K562 (cell line): ENCODE data around the gene KLK2. TPM values are rescaled to one million over a fixed set of nuclear protein-coding genes. Genes with fewer than 3 reads are reported as not detected.

ENCODE experiments used
- ATAC-seq: fragments of 200-7000 bp; cut with Tn5 transposase; 3 replicates; pipeline ENCODE4 v1.9.1; 2020; ENCODE audit warnings: moderate library complexity
- BruUV-seq: library from RNA; stranded (reverse); fragments of 400-500 nt; replicated peaks from 2 replicates; lab custom pipeline; 2021; lab: Mats Ljungman, UMichigan
- CTCF ChIA-PET: fragments of 300-600 bp; formaldehyde crosslinking; extraction: SDS; loops from one replicate; lab custom pipeline; 2021; ENCODE audit warnings: low intra/inter-chr PET ratio; lab: Yijun Ruan, JAX
- POLR2A ChIA-PET: fragments of 300-600, 350-650 bp; sonication (Branson Sonifier 250); formaldehyde crosslinking; extraction: SDS; loops from one replicate; lab custom pipeline; 2021; ENCODE audit warnings: antibody characterized with exemption, inconsistent platforms; lab: Yijun Ruan, JAX
- DNase-seq, 4 experiments: peaks; one replicate each; pipeline versions ENCODE4 v3.0.0 to v3.0.0-alpha.2; 2011 to 2018; ENCODE audit warnings: low spot score in 3 of 4, mixed read lengths in 3 of 4; ENCODE audit errors: extremely low read depth in 1 of 4
- FAIRE-seq: peaks from 2 replicates; lab custom pipeline; 2011; peaks lifted over from hg19 to GRCh38; lab: Jason Lieb, UNC
- H2AFZ ChIP-seq: 2 replicates; pipeline ENCODE4 v1.6.0; 2011; ENCODE audit warnings: low read depth, low read length, control low read depth, inconsistent platforms
- H3K27ac ChIP-seq: fragments of 200-600 bp; 3 replicates; pipeline ENCODE4 v1.8.0; 2011; ENCODE audit warnings: low read depth, mild to moderate bottlenecking, control low read depth, inconsistent platforms, low read length, moderate library complexity, mixed read lengths; ENCODE audit errors: extremely low read depth
- H3K27me3 ChIP-seq, 2 experiments: fragments of 300-600 bp in 1 of 2; 2 replicates in 1 of 2; 3 replicates in 1 of 2; pipeline versions ENCODE4 v1.6.0 to v1.8.0; 2011; ENCODE audit warnings: inconsistent platforms in 2 of 2, low read length in 2 of 2, mild to moderate bottlenecking in 1 of 2, mixed read lengths in 1 of 2, moderate library complexity in 1 of 2; ENCODE audit not compliant: control insufficient read depth in 2 of 2, insufficient read depth in 2 of 2
- H3K36me3 ChIP-seq: fragments of 300-600 bp; 3 replicates; pipeline ENCODE4 v1.8.0; 2011; ENCODE audit warnings: mild to moderate bottlenecking, low read length, inconsistent platforms; ENCODE audit not compliant: control insufficient read depth, insufficient read depth
- H3K4me1 ChIP-seq, 2 experiments: fragments of 200-600 bp in 1 of 2; replicated peaks in 1 of 2; 2 replicates in 1 of 2; 3 replicates in 1 of 2; pipeline versions ENCODE4 v1.5.1 to v1.8.0; 2011; ENCODE audit warnings: inconsistent platforms in 2 of 2, low read length in 2 of 2, mild to moderate bottlenecking in 1 of 2, mixed read lengths in 1 of 2, moderate library complexity in 1 of 2; ENCODE audit not compliant: control insufficient read depth in 2 of 2, insufficient read depth in 2 of 2
- H3K4me2 ChIP-seq: 2 replicates; pipeline ENCODE4 v1.6.1; 2011; ENCODE audit warnings: low read length, control low read depth, inconsistent platforms, mixed read lengths; ENCODE audit not compliant: insufficient read depth
- H3K4me3 ChIP-seq: fragments of 200-600 bp; sonication (generic), shearing (Covaris generic); 2 replicates; pipeline ENCODE4 v1.5.1; 2016; ENCODE audit warnings: control low read depth, inconsistent platforms
- H3K79me2 ChIP-seq: fragments of 200-600 bp; 3 replicates; pipeline ENCODE4 v1.8.0; 2011; ENCODE audit warnings: low read length, inconsistent platforms; ENCODE audit not compliant: control insufficient read depth, insufficient read depth
- H3K9ac ChIP-seq, 2 experiments: 2 replicates each; pipeline versions ENCODE4 v1.6.0 to v1.6.1; 2011; ENCODE audit warnings: low read depth in 2 of 2, low read length in 2 of 2, control low read depth in 1 of 2, inconsistent platforms in 1 of 2, mild to moderate bottlenecking in 1 of 2, mixed read lengths in 1 of 2; ENCODE audit not compliant: insufficient read depth in 1 of 2
- H3K9me1 ChIP-seq: one replicate; pipeline ENCODE4 v1.6.0; 2011; ENCODE audit warnings: inconsistent platforms, mild to moderate bottlenecking, low read length, moderate library complexity; ENCODE audit not compliant: control insufficient read depth, insufficient read depth
- H3K9me3 ChIP-seq: replicated peaks from 2 replicates; pipeline ENCODE4 v1.5.1; 2011; ENCODE audit warnings: low read depth, low read length, inconsistent platforms; ENCODE audit not compliant: control insufficient read depth, insufficient read depth
- H4K20me1 ChIP-seq: replicated peaks from 2 replicates; pipeline ENCODE4 v1.6.1; 2011; ENCODE audit warnings: low read length, inconsistent platforms, mixed read lengths; ENCODE audit not compliant: control insufficient read depth, insufficient read depth
- CBX8 ChIP-seq: fragments of 200-600 bp; sonication (generic); IDR thresholded peaks from 2 replicates; pipeline ENCODE4 v1.6.1; 2012; ENCODE audit warnings: borderline replicate concordance, mixed run types, low read depth, mild to moderate bottlenecking, moderate library complexity, mixed read lengths, low read length, control low read depth, inconsistent platforms; ENCODE audit not compliant: poor library complexity, severe bottlenecking; ENCODE audit errors: extremely low read depth
- NCOA2 ChIP-seq, 2 experiments: fragments of 450-650 bp; IDR thresholded peaks; 2 replicates each; pipeline ENCODE4 v1.6.1; 2018; ENCODE audit warnings: mild to moderate bottlenecking in 2 of 2, moderate library complexity in 1 of 2; ENCODE audit not compliant: partially characterized antibody in 2 of 2
- NFIC ChIP-seq: fragments of 450-650 bp; IDR thresholded peaks from 2 replicates; pipeline ENCODE4 v1.6.1; 2017; ENCODE audit warnings: mild to moderate bottlenecking, inconsistent platforms
- RBBP5 ChIP-seq: fragments of 200-600 bp; sonication (generic); IDR thresholded peaks from 2 replicates; pipeline ENCODE4 v1.6.1; 2012; ENCODE audit warnings: borderline replicate concordance, mild to moderate bottlenecking, low read length, control low read depth, inconsistent platforms; ENCODE audit not compliant: insufficient read depth, poor library complexity, severe bottlenecking
- TCF15 ChIP-seq: fragments of 250-450 bp; sonication (Bioruptor Pico); IDR thresholded peaks from 2 replicates; pipeline ENCODE4 v1.8.0; 2022; ENCODE audit warnings: moderate library complexity, mild to moderate bottlenecking, inconsistent platforms
- THRA ChIP-seq: fragments of 450-650 bp; IDR thresholded peaks from 2 replicates; pipeline ENCODE4 v1.6.1; 2017; ENCODE audit warnings: mild to moderate bottlenecking, moderate library complexity
- WHSC1 ChIP-seq: IDR thresholded peaks from one replicate; pipeline ENCODE4 v1.6.1; 2012; ENCODE audit warnings: low read length, control low read depth, inconsistent platforms
- ZKSCAN1 ChIP-seq: fragments of 150-350 bp; IDR thresholded peaks from 2 replicates; pipeline ENCODE4 v1.6.1; 2016; ENCODE audit warnings: low read depth, low read length
- ZNF280A ChIP-seq: fragments of 450-650 bp; IDR thresholded peaks from 2 replicates; pipeline ENCODE4 v1.6.1; 2018; ENCODE audit warnings: mild to moderate bottlenecking, low read depth; ENCODE audit not compliant: partially characterized antibody
- ZNF431 ChIP-seq: sonication (generic); formaldehyde crosslinking; IDR thresholded peaks from 2 replicates; pipeline ENCODE4 v1.8.0; 2022; ENCODE audit warnings: mild to moderate bottlenecking, missing genetic modification reagents
- WGBS: fragments of 100-300 bp; shearing (Covaris generic); methylation state at CpG from one replicate; pipeline ENCODE4 v1.1.6; 2016; ENCODE audit warnings: low coverage, mixed read lengths; ENCODE audit not compliant: insufficient coverage; ENCODE audit errors: missing lambda C conversion rate; 5-methylcytosine and 5-hydroxymethylcytosine counted together
- in situ Hi-C: fragments of 300-500 bp; cut with MboI; formaldehyde crosslinking; loops from 4 replicates; pipeline ENCODE4 v1.15.0; 2018; ENCODE audit warnings: inconsistent platforms, mixed read lengths
- intact Hi-C: fragments of 100-400 bp; cut with micrococcal nuclease; formaldehyde crosslinking; loops from 2 replicates; pipeline ENCODE4 v1.14.2; 2022
- polyA plus RNA-seq, 8 experiments: library from polyadenylated mRNA; depleted of rRNA in 4 of 8; stranded (reverse) in 5 of 8; unstranded in 3 of 8; fragments of >200 nt; fragmentation: Nextera tagmentation in 2 of 8; fragmentation: Illumina TruSeq in 1 of 8; extraction: Ambion mirVana in 2 of 8; extraction: Trizol in 1 of 8; gene quantifications; 2 replicates each; pipeline versions ENCODE4 v1.2.1 to v1.2.3, GENCODE V29; 2011 to 2014; ENCODE audit warnings: inconsistent platforms in 1 of 8, missing spikeins in 1 of 8
- total RNA-seq, 7 experiments: library from RNA; depleted of rRNA in 6 of 7; stranded (reverse); fragments of >200 nt in 6 of 7; fragmentation: Illumina TruSeq in 2 of 7; extraction: Trizol in 2 of 7; gene quantifications; 2 replicates each; pipeline versions ENCODE4 v1.2.1 to v1.2.3, GENCODE V29; 2011 to 2021; ENCODE audit warnings: low replicate concordance in 1 of 7

Gene KLK2
- total and polyA plus RNA-seq, 9 of the 15 experiments (the other 6 are each of a cell fraction or from before 2014, with no cell fraction given) = 0.11 to 0.47 (median 0.23) TPM; not detected in 1

GRCh38 chr19:50843701-50844221, 29.5 kb upstream of the KLK2 start:
- Histone ChIP-seq H2AFZ (no peak overlapping the region), H3K9me1 (no peaks in the 10 kb centered on the region), H3K4me2 (no peak overlapping the region), H3K79me2 (no peaks in the 10 kb centered on the region), H3K4me1 (no peaks in the 10 kb centered on the region), H3K27ac (no peak overlapping the region), H3K9me3 (peaks cover 2% of the 10 kb centered on the region; the same call in 1 of the 2 replicates), H3K27me3 (peaks cover 8 to 29% of the 10 kb centered on the region in 2 experiments; a peak in 3 of 5 replicates), H3K36me3 (no peaks in the 10 kb centered on the region), H4K20me1 (no peaks in the 10 kb centered on the region), H3K4me3 (no peak overlapping the region)
- BruUV-seq = no TSS peak
- no peak for ATAC-seq
- no peak for DNase-seq
- ChIA-PET POLR2A (interaction anchor here (0.6 to 1.0 kb wide), 3 partner anchors 10 to 179 kb away, joined by 3 read pairs; partner anchors contain the start of gene KLK15), CTCF (no interaction called here)
- in situ Hi-C loops = no loop called here
- FAIRE-seq = no peak
- WGBS = 3% methylated on average over 7 of the region's 7 CpGs
- TF ChIP-seq NFIC (peak; percentile 18; the same call in 1 of the 2 replicates), CBX8 (no peak)
- TF ChIP-seq, all 486 proteins: peak for 1
- no peak overlapping the region for H3K9ac ChIP-seq
- intact Hi-C loops = no loop called here

- H3K9me3 ChIP-seq = peaks cover 2% of the 10 kb centered on the region; the same call in 1 of the 2 replicates
- peaks cover 10 to 35% of the 10 kb centered on the region in 2 experiments; a peak in 3 of 5 replicates for H3K27me3 ChIP-seq
- WGBS = 2% methylated on average over 8 of the region's 8 CpGs
- no TSS peak for BruUV-seq
- no peak overlapping the region for H3K27ac ChIP-seq
- no peaks in the 10 kb centered on the region for H3K36me3 ChIP-seq
- no peak overlapping the region for H3K4me3 ChIP-seq
- no peak overlapping the region for H2AFZ ChIP-seq
- no peaks in the 10 kb centered on the region for H3K79me2 ChIP-seq
- no peaks in the 10 kb centered on the region for H3K9me1 ChIP-seq
- H3K4me2 ChIP-seq = no peak overlapping the region
- H3K4me1 ChIP-seq = no peaks in the 10 kb centered on the region
- ChIA-PET POLR2A (interaction anchor here (0.7 kb wide), 1 partner anchor 39 kb away, joined by 3 read pairs; no protein-coding TSS in a partner anchor), CTCF (no interaction called here)
- H4K20me1 ChIP-seq = no peaks in the 10 kb centered on the region
- no peak overlapping the region for H3K9ac ChIP-seq
- intact Hi-C loops (no loop called here), in situ Hi-C loops (no loop called here)
- DNase-seq (no peak), FAIRE-seq (no peak), ATAC-seq (no peak)
- TF ChIP-seq WHSC1 = no peak
- no peak for TF ChIP-seq ZNF431 (CRISPR knock-in tag)
- TF ChIP-seq ZNF280A = no peak
- TF ChIP-seq NCOA2 (IDR thresholded peaks at IDR 0.05; ENCODE audit: partially characterized antibody in 2 of 2) = no peak
- no peak for TF ChIP-seq ZKSCAN1
- TF ChIP-seq TCF15 (CRISPR knock-in tag) = no peak
- TF ChIP-seq THRA = no peak
- no peak for TF ChIP-seq RBBP5
Measured at GRCh38 chr19:50844296-50844935, 28.8 kb upstream of the KLK2 start.
